Keratinocyte (primary cell): ENCODE data around the gene CLDN9. TPM values are rescaled to one million over a fixed set of nuclear protein-coding genes. Genes with fewer than 3 reads are reported as not detected.

ENCODE experiments used
- DNase-seq: peaks from one replicate; pipeline ENCODE4 v3.0.0-alpha.2; 2011; ENCODE audit warnings: low read depth, missing footprints, low spot score
- FAIRE-seq: peaks from 2 replicates; lab custom pipeline; 2011; peaks lifted over from hg19 to GRCh38; lab: Jason Lieb, UNC
- H2AFZ ChIP-seq: 2 replicates; pipeline ENCODE4 v1.6.0; 2012; ENCODE audit warnings: low read length, control low read depth, inconsistent platforms; ENCODE audit not compliant: control insufficient read depth
- H3K27ac ChIP-seq: 2 replicates; pipeline ENCODE4 v1.5.1; 2011; ENCODE audit warnings: low read length; ENCODE audit not compliant: control insufficient read depth, insufficient read depth
- H3K27me3 ChIP-seq: 3 replicates; pipeline ENCODE4 v1.6.0; 2011; ENCODE audit warnings: low read length; ENCODE audit not compliant: control insufficient read depth, insufficient read depth; ENCODE audit errors: extremely low read depth
- H3K36me3 ChIP-seq, 2 experiments: 2 replicates in 1 of 2; 3 replicates in 1 of 2; pipeline ENCODE4 v1.5.1; 2011; ENCODE audit warnings: low read length in 2 of 2, mild to moderate bottlenecking in 1 of 2; ENCODE audit not compliant: control insufficient read depth in 2 of 2, insufficient read depth in 2 of 2; ENCODE audit errors: extremely low read depth in 1 of 2
- H3K4me1 ChIP-seq: 3 replicates; pipeline ENCODE4 v1.5.1; 2011; ENCODE audit warnings: low read length; ENCODE audit not compliant: control insufficient read depth, insufficient read depth; ENCODE audit errors: extremely low read depth
- H3K4me2 ChIP-seq: 3 replicates; pipeline ENCODE4 v1.6.0; 2011; ENCODE audit warnings: low read depth, low read length; ENCODE audit not compliant: control insufficient read depth, insufficient read depth; ENCODE audit errors: extremely low read depth
- H3K4me3 ChIP-seq, 3 experiments: fragments of 200-600 bp in 1 of 3; sonication (generic) in 1 of 3; 2 replicates in 2 of 3; 3 replicates in 1 of 3; pipeline ENCODE4 v1.5.1; 2011 to 2016; ENCODE audit warnings: low read length in 3 of 3, mild to moderate bottlenecking in 3 of 3, control low read depth in 2 of 3, inconsistent platforms in 1 of 3, low read depth in 1 of 3, mixed read lengths in 1 of 3, mixed run types in 1 of 3, moderate library complexity in 1 of 3; ENCODE audit not compliant: control insufficient read depth in 2 of 3, insufficient read depth in 2 of 3; ENCODE audit errors: extremely low read depth in 1 of 3
- H3K79me2 ChIP-seq: 2 replicates; pipeline ENCODE4 v1.6.0; 2012; ENCODE audit warnings: low read length; ENCODE audit not compliant: control insufficient read depth, insufficient read depth
- H3K9ac ChIP-seq: 3 replicates; pipeline ENCODE4 v1.6.0; 2011; ENCODE audit warnings: low read length; ENCODE audit not compliant: control insufficient read depth, insufficient read depth; ENCODE audit errors: extremely low read depth
- H3K9me1 ChIP-seq: 3 replicates; pipeline ENCODE4 v1.6.0; 2011; ENCODE audit warnings: low read length; ENCODE audit not compliant: control insufficient read depth, insufficient read depth; ENCODE audit errors: extremely low read depth
- H3K9me3 ChIP-seq: 2 replicates; pipeline ENCODE4 v1.5.1; 2012; ENCODE audit warnings: low read depth, low read length; ENCODE audit not compliant: control insufficient read depth
- H4K20me1 ChIP-seq: 3 replicates; pipeline ENCODE4 v1.6.0; 2011; ENCODE audit warnings: low read length; ENCODE audit not compliant: control insufficient read depth, insufficient read depth; ENCODE audit errors: extremely low read depth
- EZH2 ChIP-seq: IDR thresholded peaks from one replicate; pipeline ENCODE4 v1.6.1; 2012; ENCODE audit warnings: inconsistent platforms, mild to moderate bottlenecking, low read length, moderate library complexity
- dilution Hi-C: fragments of 300-500 bp; cut with MboI; formaldehyde crosslinking; loops from one replicate; pipeline ENCODE4 v1.7.0; 2020; ENCODE audit warnings: low sequenced_read_pairs; ENCODE audit not compliant: extremely low pct_ligation_motif_present
- polyA plus RNA-seq, 5 experiments: library from polyadenylated mRNA; depleted of rRNA in 3 of 5; stranded (reverse) in 3 of 5; stranded (forward) in 1 of 5; unstranded in 1 of 5; fragments of >200 nt; gene quantifications; 1 replicate in 1 of 5; 2 replicates in 3 of 5; 3 replicates in 1 of 5; pipeline versions ENCODE4 v1.2.1 to v1.2.3, GENCODE V29; 2011 to 2012; ENCODE audit warnings: missing spikeins in 2 of 5, low read depth in 1 of 5, low replicate concordance in 1 of 5
- TF ChIP-seq, protein P1 (sequence below), 3 experiments: IDR thresholded peaks in 1 of 3; conservative IDR thresholded peaks in 1 of 3; optimal IDR thresholded peaks in 1 of 3; 2 replicates in 2 of 3; 3 replicates in 1 of 3; pipeline versions ENCODE3 to v1.5.1; 2011; ENCODE audit warnings: low read length in 3 of 3, mild to moderate bottlenecking in 3 of 3, moderate library complexity in 2 of 3, control low read depth in 1 of 3, inconsistent platforms in 1 of 3; ENCODE audit not compliant: insufficient read depth in 2 of 3; ENCODE audit errors: extremely low read depth in 1 of 3

The CLDN9 gene
- polyA plus RNA-seq, 1 donor (not counting 4 experiments of a cell fraction or from before 2014, with no cell fraction given) = not detected

DNA sequence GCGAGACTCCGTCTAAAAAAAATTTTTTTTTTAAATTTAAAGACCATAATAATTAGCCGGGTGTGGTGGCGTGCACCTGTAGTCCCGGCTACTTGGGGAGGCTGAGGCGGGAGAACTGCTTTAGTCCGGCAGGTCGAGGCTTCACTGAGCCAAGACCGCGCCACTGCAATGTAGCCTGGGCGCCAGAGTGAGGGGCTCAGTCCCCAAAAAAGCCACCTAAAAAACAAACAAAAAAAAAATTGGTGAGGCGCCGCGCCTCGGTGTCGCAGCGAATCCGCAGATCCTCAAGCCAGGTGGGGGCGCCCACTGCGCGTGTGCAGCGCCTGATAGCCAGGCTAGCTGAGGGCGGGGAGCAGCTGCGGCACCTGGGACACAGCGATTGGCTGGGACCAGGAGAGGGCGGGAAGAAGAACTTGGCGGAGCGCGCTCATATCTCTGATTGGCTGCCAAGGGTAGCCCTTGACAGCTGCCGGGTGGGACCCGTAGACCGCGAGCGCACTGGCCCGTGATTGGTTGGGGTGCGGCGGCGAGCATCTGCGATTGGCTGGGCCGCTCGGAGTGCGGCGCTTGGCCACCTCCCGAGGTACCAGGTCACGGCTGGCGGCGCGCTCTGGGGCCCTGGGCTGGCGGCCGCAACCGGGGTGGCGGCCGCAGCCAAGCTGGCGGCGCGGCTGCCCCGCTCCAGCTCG lies 9.0 kb upstream of the CLDN9 start:
- FAIRE-seq = peak; percentile 69
- peak; percentile 97 for DNase-seq
- H4K20me1 ChIP-seq = no peaks in the 10 kb centered on the region
- no peak overlapping the region for H3K4me3 ChIP-seq
- dilution Hi-C loops = no loop called here
- H3K79me2 ChIP-seq = no peaks in the 10 kb centered on the region
- H3K4me2 ChIP-seq = peak overlapping the region; percentile 22
- no peaks in the 10 kb centered on the region for H3K9me3 ChIP-seq
- no peak overlapping the region for H2AFZ ChIP-seq
- TF ChIP-seq EZH2 = no peak
- TF ChIP-seq, protein P1, sequence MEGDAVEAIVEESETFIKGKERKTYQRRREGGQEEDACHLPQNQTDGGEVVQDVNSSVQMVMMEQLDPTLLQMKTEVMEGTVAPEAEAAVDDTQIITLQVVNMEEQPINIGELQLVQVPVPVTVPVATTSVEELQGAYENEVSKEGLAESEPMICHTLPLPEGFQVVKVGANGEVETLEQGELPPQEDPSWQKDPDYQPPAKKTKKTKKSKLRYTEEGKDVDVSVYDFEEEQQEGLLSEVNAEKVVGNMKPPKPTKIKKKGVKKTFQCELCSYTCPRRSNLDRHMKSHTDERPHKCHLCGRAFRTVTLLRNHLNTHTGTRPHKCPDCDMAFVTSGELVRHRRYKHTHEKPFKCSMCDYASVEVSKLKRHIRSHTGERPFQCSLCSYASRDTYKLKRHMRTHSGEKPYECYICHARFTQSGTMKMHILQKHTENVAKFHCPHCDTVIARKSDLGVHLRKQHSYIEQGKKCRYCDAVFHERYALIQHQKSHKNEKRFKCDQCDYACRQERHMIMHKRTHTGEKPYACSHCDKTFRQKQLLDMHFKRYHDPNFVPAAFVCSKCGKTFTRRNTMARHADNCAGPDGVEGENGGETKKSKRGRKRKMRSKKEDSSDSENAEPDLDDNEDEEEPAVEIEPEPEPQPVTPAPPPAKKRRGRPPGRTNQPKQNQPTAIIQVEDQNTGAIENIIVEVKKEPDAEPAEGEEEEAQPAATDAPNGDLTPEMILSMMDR (optimal IDR thresholded peaks at IDR 0.05 in 1 of 3, IDR thresholded peaks at IDR 0.05 in 1 of 3, conservative IDR thresholded peaks at IDR 0.05 in 1 of 3; ENCODE audit: extremely low read depth in 1 of 3, insufficient read depth in 2 of 3, low read length in 3 of 3) = peak; percentile 27 to 82 (median 51)
- no peaks in the 10 kb centered on the region for H3K4me1 ChIP-seq
- no peak overlapping the region for H3K27ac ChIP-seq
- H3K27me3 ChIP-seq = no peaks in the 10 kb centered on the region
- no peaks in the 10 kb centered on the region for H3K9me1 ChIP-seq
- H3K36me3 ChIP-seq = no peaks in the 10 kb centered on the region
- no peak overlapping the region for H3K9ac ChIP-seq

DNA sequence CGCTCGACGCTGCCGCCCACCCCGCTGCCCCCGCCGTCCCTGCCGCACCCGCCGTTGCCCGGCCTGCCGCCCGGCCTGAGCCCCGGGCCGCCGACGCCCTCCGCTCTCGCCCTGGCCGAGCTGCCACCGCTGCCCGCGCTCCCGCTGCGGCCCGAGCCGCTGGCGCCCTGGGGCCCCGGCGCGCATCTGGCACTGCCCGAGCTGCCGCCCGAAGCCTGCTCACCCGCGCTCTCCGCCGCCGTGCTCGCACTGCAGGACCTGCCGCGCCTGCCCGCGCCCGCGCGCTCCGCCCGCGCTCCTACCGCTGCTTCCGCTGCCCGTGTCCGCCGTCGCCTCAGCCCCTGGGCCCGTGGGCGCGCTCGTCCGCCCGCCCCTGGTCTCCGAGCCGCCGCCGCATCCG lies 8.4 kb upstream of the CLDN9 start:
- Histone ChIP-seq H3K36me3 (no peaks in the 10 kb centered on the region), H3K9me1 (no peaks in the 10 kb centered on the region), H3K9me3 (no peaks in the 10 kb centered on the region), H2AFZ (no peak overlapping the region), H3K4me1 (no peaks in the 10 kb centered on the region), H3K27me3 (no peaks in the 10 kb centered on the region), H3K27ac (no peak overlapping the region), H3K4me2 (peak overlapping the region; percentile 22), H3K79me2 (no peaks in the 10 kb centered on the region), H4K20me1 (no peaks in the 10 kb centered on the region), H3K9ac (no peak overlapping the region), H3K4me3 (no peak overlapping the region)
- no peak for FAIRE-seq
- DNase-seq = no peak
- TF ChIP-seq EZH2 = no peak
- TF ChIP-seq, protein P1 (optimal IDR thresholded peaks at IDR 0.05 in 1 of 3, IDR thresholded peaks at IDR 0.05 in 1 of 3, conservative IDR thresholded peaks at IDR 0.05 in 1 of 3; ENCODE audit: extremely low read depth in 1 of 3, insufficient read depth in 2 of 3, low read length in 3 of 3) = no peak
- dilution Hi-C loops = no loop called here
